ENCODE data around the gene NXF3.
"Not testable (repeated sequence)": the region's sequence is repeated elsewhere in the genome, so short reads cannot be mapped to it uniquely, and the experiment has no call there.

Gene NXF3

DNA sequence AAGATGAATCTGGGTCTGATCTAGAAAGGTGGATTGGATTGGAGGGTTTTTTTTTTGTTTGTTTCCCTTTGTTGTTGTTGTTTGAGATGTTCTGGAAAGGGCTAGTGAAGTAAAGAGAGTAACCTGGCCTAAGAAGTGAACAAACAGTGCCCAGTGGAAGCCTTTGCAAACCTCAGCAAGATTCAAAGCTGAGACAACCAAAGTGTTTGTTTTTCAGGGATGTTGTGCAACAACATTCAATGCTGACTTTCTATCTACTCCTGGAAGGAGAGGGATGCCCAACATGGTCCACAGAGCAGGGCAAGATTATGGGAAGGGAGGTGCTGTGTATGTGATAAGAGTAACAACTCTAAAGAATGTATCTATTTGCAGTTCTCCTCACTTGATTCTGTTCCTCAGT lies 40.3 kb downstream of the NXF3 start:
- FAIRE-seq (no peak), DNase-seq (ENCODE audit: insufficient read length, low spot score) (no peak)

- FAIRE-seq (no peak), DNase-seq (ENCODE audit: insufficient read length, low spot score) (no peak)
Observed at GRCh38 chrX:103051260-103051789, 41.6 kb downstream of the NXF3 start.

DNA sequence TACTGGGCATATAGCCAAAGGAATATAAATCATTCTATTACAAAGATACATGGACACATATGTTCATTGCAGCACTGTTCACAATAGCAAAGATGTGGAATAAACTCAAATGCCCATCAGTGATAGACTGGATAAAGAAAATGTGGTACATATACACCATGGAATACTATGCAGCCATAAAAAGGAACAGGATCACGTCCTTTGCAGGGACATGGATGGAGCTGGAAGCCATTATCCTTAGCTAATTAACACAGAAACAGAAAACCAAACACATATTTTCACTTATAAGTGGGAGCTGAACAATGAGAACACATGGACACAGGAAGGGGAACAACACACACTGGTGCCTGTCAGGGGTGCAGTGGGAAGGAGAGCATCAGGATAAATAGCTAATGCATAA lies 59.6 kb downstream of the NXF3 start:
- not testable (repeated sequence) for FAIRE-seq; DNase-seq (ENCODE audit: insufficient read length, low spot score)

Data from GM19239 (cell line).